GM12801 (cell line): ENCODE data around the gene KRT35.

Source experiments
- CTCF ChIP-seq: IDR thresholded peaks from one replicate; pipeline ENCODE4 v1.5.1; 2011; ENCODE audit warnings: control low read depth; ENCODE audit not compliant: insufficient read length; ENCODE audit errors: extremely low read depth

The KRT35 gene

DNA sequence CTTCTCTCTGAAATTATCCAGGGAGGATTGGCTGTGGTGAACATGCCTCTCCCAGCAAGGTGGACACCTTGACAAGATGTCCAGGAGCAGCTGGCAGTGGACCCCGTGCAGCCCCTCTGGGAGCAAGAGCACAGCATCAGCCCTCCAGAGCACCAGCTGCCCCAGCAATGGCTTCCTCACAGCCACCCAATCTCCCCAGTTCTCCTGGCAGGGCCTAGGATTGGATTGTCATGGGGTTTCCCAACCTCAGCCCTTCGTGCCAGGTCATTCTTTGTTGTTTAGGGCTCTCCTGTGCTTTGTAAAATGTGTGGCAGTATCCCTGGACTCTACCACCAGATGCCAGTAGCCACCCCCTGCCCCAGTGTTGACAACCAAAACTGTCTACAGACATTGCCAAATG lies 10.5 kb upstream of the KRT35 start:
- TF ChIP-seq CTCF: no peak

- TF ChIP-seq CTCF: no peak
Observed at GRCh38 chr17:41490000-41490990, 9.3 kb upstream of the KRT35 start.

- TF ChIP-seq CTCF: no peak
Observed at GRCh38 chr17:41489531-41489930, 8.6 kb upstream of the KRT35 start, which contains the start of gene KRT36. TSS of gene KRT36 (minus strand) at chr17:41489910. CDS start at chr17:41489864, 46 bp downstream.

DNA sequence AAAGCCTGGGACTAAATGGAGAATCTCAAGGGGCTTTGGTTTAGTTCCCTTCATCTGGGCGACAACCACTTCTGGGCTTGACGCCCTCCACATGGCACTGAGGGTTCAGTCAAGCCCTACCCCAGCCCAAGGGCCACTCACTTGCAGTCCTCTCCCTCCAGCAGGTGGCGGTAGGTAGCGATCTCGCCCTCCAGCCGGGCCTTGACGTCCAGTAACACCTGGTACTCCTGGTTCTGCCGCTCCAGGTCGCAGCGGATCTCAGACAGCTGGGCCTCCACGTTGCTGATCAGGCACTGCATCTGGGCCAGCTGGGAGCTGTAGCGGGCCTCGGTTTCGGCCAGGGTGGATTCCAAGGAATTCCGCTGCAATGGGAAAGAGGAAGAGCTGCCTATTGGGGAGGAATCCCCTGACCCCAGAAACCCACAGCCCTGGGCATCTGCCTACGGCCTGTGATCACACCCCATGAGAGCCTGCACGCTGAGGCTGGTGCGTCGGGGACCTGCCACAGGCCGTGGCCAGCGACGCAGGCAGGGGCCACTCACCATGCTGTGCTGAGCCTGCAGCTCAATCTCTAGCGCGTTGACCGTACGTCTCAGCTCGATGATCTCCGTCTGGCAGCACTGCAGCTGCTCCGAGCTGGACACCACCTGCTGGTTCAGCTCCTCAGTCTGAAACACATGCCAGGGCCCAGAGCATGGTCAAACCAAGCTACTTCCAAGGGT lies 6.0 kb upstream of the KRT35 start:
- no peak for TF ChIP-seq CTCF

DNA sequence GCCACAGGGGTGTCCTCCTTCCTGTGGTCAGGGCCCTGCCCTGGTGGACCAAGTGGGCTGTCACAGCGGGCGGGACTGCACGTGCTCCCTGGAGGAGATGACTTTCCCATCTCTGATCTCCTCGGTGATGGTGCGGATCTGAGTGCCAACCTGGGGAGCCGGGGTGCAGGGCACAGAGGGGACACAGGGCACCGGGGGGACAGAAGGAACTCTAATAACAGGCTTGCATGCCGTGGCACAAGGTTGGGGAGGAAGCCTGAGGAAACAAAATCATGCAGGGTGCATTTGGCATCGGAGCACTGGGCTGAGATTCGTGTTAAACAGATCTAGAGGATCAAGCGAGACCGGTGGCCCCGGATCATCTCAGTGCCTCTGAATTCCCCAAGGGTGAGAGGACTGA lies 5.4 kb upstream of the KRT35 start:
- no peak for TF ChIP-seq CTCF

DNA sequence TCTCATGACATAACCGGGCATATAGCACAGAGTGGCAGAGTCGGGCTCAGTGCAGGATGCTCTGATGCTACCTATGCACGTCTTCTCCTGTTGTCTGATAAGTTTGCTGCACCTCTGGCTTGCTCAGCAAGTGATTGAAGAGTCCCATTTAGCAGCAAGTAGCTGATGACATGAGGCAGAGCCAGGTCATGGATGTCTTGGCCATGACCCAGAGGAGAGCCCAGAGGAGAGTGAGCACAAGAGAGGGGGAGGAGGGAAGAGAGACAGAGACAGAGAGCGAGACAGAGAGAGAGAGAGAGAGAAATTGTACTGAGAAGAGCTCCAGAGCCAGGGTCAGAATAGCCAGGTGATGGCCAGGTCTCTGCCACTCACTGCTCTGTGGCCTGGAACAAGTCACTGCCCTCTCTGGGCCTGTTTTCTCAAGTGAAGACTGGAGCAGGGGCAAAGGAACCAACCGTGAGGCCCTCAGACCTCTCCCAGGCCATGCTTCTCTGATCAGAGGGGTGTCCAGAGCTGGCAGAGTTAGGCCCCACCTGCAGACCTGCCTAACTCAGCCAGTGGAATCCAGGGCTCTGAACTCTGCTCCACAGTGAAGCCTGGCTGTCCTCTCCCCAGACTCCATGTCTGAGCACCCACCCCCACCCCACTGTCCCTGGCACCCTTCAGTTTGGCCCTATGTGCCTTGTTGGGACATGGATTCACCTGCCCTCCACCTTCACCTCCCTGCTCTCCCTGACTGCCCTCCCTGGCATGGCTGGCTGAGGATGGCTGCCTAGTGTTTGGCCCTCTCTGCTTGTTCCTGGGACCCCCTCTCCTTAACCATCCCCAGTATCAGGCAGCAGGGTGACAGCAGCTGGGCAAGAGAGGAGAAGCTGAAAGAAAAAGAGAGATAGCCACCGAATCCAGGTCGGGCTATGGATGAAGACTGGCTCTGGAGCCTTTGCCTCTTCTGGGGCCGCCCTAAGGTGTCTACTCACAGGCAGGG lies 4.3 kb upstream of the KRT35 start:
- no peak for TF ChIP-seq CTCF
